ENCODE results near the gene FCMR.

The FCMR gene

GRCh38 chr1:206923009-206923960 lies 1.5 kb upstream of the FCMR start:
- DNase-seq, result peak; percentile 87

GRCh38 chr1:206922524-206922923 lies 783 bp upstream of the FCMR start:
- no peak for DNase-seq

- no peak for DNase-seq
These were observed 3.7 kb downstream of the FCMR start for GRCh38 chr1:206918076-206918475.

- DNase-seq, result no peak
These were observed 5.6 kb downstream of the FCMR start for GRCh38 chr1:206916000-206916709.

GRCh38 chr1:206915030-206915735 lies 6.6 kb downstream of the FCMR start:
- no peak for DNase-seq

GRCh38 chr1:206913766-206914537 lies 7.8 kb downstream of the FCMR start:
- DNase-seq, result no peak

- DNase-seq, result peak; percentile 85
These were observed 9.2 kb downstream of the FCMR start for GRCh38 chr1:206912445-206913095.

- DNase-seq, result peak; percentile 64
These were observed 10.6 kb downstream of the FCMR start for GRCh38 chr1:206911064-206911663.

GRCh38 chr1:206909883-206910318 lies 11.8 kb downstream of the FCMR start:
- DNase-seq, result no peak

- peak; percentile 56 for DNase-seq
These were observed 12.4 kb downstream of the FCMR start for GRCh38 chr1:206909161-206909882.

GRCh38 chr1:206908038-206908437 lies 13.7 kb downstream of the FCMR start:
- DNase-seq, result no peak

- DNase-seq, result no peak
These were observed 14.3 kb downstream of the FCMR start for GRCh38 chr1:206907304-206907991.

GRCh38 chr1:206905295-206906164 lies 16.2 kb downstream of the FCMR start:
- DNase-seq, result no peak

- DNase-seq, result no peak
These were observed 17.2 kb downstream of the FCMR start for GRCh38 chr1:206904423-206905142.

- DNase-seq, result no peak
These were observed 18.1 kb downstream of the FCMR start for GRCh38 chr1:206903687-206904086.

GRCh38 chr1:206902702-206903101 lies 19.0 kb downstream of the FCMR start:
- DNase-seq, result no peak

GRCh38 chr1:206901944-206902343 lies 19.8 kb downstream of the FCMR start:
- DNase-seq, result no peak

- no peak for DNase-seq
These were observed 21.6 kb downstream of the FCMR start for GRCh38 chr1:206900149-206900548.
